Measurements from ENCODE around the gene PRAMEF20.
"Not testable (repeated sequence)": the region's sequence is repeated elsewhere in the genome, so short reads cannot be mapped to it uniquely, and the experiment has no call there.

Gene PRAMEF20

DNA sequence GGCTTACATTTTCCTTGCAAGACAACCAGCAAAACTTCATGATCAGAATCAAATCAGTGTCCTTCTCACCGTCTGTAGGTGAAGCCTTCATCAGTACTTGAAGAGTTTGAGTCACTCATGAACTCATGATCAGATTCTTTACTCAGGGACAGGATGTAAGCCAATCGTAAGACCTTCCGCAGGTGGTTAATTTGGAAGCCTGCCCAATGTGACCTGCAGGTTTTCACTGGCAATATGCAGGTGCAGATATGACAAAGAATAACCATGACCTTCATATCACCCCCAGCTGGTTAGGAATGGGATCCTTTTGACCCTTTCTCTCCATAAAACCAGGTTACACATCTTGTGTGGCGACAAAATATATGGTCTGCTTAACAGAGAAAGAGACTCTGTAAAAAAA is 2.4 kb upstream of the PRAMEF20 start:
- Histone ChIP-seq H3K4me1 (ENCODE audit: insufficient read depth, insufficient read length) (no peaks in the 10 kb centered on the region), H3K27me3 (ENCODE audit: insufficient read depth, insufficient read length) (no peaks in the 10 kb centered on the region), H3K36me3 (ENCODE audit: insufficient read depth, insufficient read length, low read length) (no peaks in the 10 kb centered on the region), H3K9me3 (ENCODE audit: insufficient read depth, low read length) (no peaks in the 10 kb centered on the region), H3K9ac (ENCODE audit: insufficient read length, low read depth) (no peak overlapping the region), H3K4me3 (ENCODE audit: insufficient read length, low read depth) (no peak overlapping the region)
- TF ChIP-seq YY1 (IDR thresholded peaks at IDR 0.05; ENCODE audit: insufficient read depth, insufficient read length) (no peak), ZNF274 (IDR thresholded peaks at IDR 0.05; ENCODE audit: low read depth, low read length) (no peak), SUZ12 (IDR thresholded peaks at IDR 0.05; ENCODE audit: extremely low read depth, insufficient read depth, insufficient read length) (no peak)
- no peak for DNase-seq (ENCODE audit: low read depth, low spot score)

DNA sequence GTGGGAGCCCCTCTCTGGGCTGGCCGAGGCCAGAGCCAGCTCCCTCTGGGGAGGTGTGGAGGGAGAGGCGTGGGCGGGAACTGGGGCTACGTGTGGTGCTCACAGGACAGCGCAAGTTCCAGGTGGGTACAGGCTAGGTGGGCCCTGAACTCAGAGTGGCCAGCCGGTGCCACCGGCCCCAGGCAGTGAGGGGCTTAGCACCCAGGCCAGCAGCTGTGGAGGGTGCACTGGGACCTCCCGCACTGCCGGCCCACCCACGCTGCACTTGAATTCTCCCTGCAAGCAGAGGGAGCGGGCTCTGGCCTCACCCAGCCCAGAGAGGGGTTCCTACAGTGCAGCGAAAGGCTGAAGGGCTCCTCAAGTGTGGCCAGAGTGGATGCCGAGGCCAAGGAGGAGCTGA is 20.2 kb downstream of the PRAMEF20 start:
- no peak for DNase-seq (ENCODE audit: low read depth, low spot score)
- H3K9ac ChIP-seq (ENCODE audit: insufficient read length, low read depth) = no peak overlapping the region
- H3K4me3 ChIP-seq (ENCODE audit: insufficient read length, low read depth) = no peak overlapping the region
- TF ChIP-seq YY1 (IDR thresholded peaks at IDR 0.05; ENCODE audit: insufficient read depth, insufficient read length) = no peak
- TF ChIP-seq ZNF274 (IDR thresholded peaks at IDR 0.05; ENCODE audit: low read depth, low read length) = no peak
- no peak for TF ChIP-seq SUZ12 (IDR thresholded peaks at IDR 0.05; ENCODE audit: extremely low read depth, insufficient read depth, insufficient read length)
- H3K36me3 ChIP-seq (ENCODE audit: insufficient read depth, insufficient read length, low read length) = no peaks in the 10 kb centered on the region
- no peaks in the 10 kb centered on the region for H3K27me3 ChIP-seq (ENCODE audit: insufficient read depth, insufficient read length)
- peaks cover 27% of the 10 kb centered on the region for H3K9me3 ChIP-seq (ENCODE audit: insufficient read depth, low read length)
- H3K4me1 ChIP-seq (ENCODE audit: insufficient read depth, insufficient read length) = no peaks in the 10 kb centered on the region

DNA sequence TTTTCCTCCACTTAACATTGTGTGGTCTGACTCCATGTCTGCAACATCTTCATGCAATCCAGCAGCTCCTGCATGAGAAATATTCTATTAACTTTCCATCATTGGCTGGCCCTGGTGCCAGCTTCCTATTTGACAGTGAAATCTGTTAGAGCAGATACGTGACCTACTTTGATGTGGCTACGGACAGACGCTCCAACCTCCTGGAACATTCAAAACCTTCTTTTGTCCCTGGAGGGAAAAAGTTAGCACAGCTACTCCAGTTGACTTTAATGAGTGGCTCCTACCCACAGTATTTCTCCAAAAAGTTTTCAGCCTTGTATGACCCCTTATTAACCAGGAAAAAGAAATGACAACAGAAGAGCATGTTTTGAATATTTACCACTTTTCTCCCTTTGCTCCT is 22.0 kb downstream of the PRAMEF20 start:
- Histone ChIP-seq H3K4me1 (ENCODE audit: insufficient read depth, insufficient read length) (no peaks in the 10 kb centered on the region), H3K27me3 (ENCODE audit: insufficient read depth, insufficient read length) (no peaks in the 10 kb centered on the region), H3K9ac (ENCODE audit: insufficient read length, low read depth) (no peak overlapping the region), H3K4me3 (ENCODE audit: insufficient read length, low read depth) (no peak overlapping the region), H3K36me3 (ENCODE audit: insufficient read depth, insufficient read length, low read length) (no peaks in the 10 kb centered on the region), H3K9me3 (ENCODE audit: insufficient read depth, low read length) (peaks cover 27% of the 10 kb centered on the region)
- TF ChIP-seq YY1 (IDR thresholded peaks at IDR 0.05; ENCODE audit: insufficient read depth, insufficient read length) (no peak), SUZ12 (IDR thresholded peaks at IDR 0.05; ENCODE audit: extremely low read depth, insufficient read depth, insufficient read length) (no peak), ZNF274 (IDR thresholded peaks at IDR 0.05; ENCODE audit: low read depth, low read length) (no peak)
- DNase-seq (ENCODE audit: low read depth, low spot score) = no peak

DNA sequence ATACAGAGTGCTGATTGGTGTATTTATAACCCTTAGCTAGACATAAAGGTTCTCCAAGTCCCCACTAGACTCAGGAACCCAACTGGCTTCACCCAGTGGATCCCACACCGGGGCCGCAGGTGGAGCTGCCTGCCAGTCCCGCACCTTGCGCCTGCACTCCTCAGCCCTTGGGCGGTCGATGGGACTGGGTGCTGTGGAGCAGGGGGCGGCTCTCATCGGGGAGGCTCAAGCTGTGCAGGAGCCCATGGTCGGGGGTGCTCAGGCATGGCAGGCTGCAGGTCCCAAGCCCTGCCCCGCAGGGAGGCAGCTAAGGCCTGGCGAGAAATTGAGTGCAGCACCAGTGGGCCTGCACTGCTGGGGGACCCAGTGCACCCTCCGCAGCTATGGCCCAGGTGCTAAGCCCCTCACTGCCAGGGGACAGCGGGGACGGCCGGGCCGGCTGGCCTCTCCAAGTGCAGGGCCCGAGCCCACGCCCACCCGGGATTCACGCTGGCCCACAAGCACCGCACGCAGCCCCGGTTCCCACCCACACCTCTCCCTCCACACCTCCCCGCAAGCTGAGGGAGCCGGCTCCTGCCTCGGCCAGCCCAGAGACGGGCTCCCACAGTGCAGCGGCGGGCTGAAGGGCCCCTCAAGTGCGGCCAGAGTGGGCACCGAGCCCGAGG is 23.6 kb downstream of the PRAMEF20 start:
- not testable (repeated sequence) for H3K4me3 ChIP-seq (ENCODE audit: insufficient read length, low read depth); DNase-seq (ENCODE audit: low read depth, low spot score); H3K4me1 ChIP-seq (ENCODE audit: insufficient read depth, insufficient read length); H3K27me3 ChIP-seq (ENCODE audit: insufficient read depth, insufficient read length); H3K36me3 ChIP-seq (ENCODE audit: insufficient read depth, insufficient read length, low read length); H3K9ac ChIP-seq (ENCODE audit: insufficient read length, low read depth)
- peaks cover 27% of the 10 kb centered on the region for H3K9me3 ChIP-seq (ENCODE audit: insufficient read depth, low read length)

DNA sequence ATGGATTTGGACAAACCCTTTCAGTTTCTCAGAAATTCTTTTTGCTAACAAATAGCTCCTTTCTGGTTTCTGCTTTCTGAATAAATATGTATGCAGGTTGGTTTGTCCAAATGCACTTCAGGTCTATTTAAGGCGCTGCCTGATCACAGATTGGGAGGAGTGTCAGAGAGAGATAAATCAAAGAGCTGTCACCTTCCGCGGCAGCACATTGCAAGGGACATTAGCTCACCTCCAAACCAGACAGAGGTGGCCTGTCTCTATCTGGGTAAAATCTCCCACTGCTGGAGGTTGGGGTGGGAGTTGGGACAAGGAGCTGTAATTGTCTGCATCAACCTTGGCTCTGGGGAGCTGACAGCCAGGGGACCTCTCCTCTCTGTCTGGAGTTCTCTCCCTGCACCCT is 25.2 kb downstream of the PRAMEF20 start:
- Histone ChIP-seq H3K9ac (ENCODE audit: insufficient read length, low read depth) (no peak overlapping the region), H3K9me3 (ENCODE audit: insufficient read depth, low read length) (peaks cover 20% of the 10 kb centered on the region), H3K36me3 (ENCODE audit: insufficient read depth, insufficient read length, low read length) (no peaks in the 10 kb centered on the region), H3K4me3 (ENCODE audit: insufficient read length, low read depth) (no peak overlapping the region), H3K4me1 (ENCODE audit: insufficient read depth, insufficient read length) (no peaks in the 10 kb centered on the region), H3K27me3 (ENCODE audit: insufficient read depth, insufficient read length) (no peaks in the 10 kb centered on the region)
- TF ChIP-seq ZNF274 (IDR thresholded peaks at IDR 0.05; ENCODE audit: low read depth, low read length) = no peak
- no peak for TF ChIP-seq SUZ12 (IDR thresholded peaks at IDR 0.05; ENCODE audit: extremely low read depth, insufficient read depth, insufficient read length)
- no peak for TF ChIP-seq YY1 (IDR thresholded peaks at IDR 0.05; ENCODE audit: insufficient read depth, insufficient read length)
- DNase-seq (ENCODE audit: low read depth, low spot score) = no peak

DNA sequence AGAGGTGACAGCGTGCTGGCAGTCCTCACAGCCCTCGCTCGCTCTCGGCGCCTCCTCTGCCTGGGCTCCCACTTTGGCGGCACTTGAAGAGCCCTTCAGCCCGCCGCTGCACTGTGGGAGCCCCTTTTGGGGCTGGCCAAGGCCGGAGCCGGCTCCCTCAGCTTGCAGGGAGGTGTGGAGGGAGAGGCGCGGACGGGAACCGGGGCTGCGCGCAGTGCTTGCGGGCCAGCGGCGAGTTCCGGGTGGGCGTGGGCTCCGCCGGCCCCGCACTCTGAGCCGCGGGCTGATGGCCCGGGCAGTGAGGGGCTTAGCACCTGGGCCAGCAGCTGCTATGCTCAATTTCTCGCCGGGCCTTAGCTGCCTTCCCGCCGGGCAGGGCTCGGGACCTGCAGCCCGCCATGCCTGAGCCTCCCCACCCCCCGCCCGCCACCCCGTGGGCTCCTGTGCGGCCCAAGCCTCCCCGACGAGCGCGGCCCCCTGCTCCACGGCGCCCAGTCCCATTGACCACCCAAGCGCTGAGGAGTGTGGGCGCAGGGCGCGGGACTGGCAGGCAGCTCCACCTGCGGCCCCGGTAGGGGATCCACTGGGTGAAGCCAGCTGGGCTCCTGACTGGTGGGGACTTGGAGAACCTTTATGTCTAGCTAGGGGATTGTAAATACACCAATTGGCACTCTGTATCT is 29.0 kb downstream of the PRAMEF20 start:
- H3K4me3 ChIP-seq (ENCODE audit: insufficient read length, low read depth); H3K27me3 ChIP-seq (ENCODE audit: insufficient read depth, insufficient read length); H3K9ac ChIP-seq (ENCODE audit: insufficient read length, low read depth); H3K4me1 ChIP-seq (ENCODE audit: insufficient read depth, insufficient read length); H3K9me3 ChIP-seq (ENCODE audit: insufficient read depth, low read length); DNase-seq (ENCODE audit: low read depth, low spot score); H3K36me3 ChIP-seq (ENCODE audit: insufficient read depth, insufficient read length, low read length): not testable (repeated sequence)

DNA sequence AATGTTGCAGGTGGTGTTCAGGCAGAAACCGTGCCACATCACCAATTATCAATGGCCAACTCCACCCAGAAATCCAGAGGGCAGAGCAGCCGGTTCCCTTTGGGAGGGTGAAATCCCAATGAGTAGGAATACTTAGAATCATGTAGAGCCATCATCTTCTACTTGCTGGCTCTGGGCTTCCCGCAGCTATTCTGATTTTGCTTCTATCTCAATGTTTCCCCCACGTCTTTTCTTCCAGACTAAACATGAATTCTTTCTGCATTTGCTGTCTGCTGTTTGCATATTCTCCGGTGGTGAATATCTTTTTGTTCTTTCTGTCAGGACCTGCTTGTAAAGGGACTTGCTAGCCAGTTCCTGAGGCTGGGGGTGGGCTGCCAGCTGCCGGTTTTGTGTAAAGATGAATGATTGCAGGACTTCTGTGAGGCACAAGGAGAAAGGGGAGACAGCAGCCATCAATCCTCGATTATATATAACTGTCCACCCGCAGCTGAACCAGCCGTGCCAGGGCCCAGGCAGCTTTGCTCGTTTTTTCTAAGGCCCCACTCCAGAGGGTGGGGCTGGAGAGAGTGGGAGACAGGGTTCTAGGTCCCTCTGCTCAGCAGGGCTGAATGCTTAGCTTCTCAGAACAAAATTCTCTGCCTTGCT is 33.2 kb downstream of the PRAMEF20 start:
- no peak overlapping the region for H3K4me3 ChIP-seq (ENCODE audit: insufficient read length, low read depth)
- H3K9ac ChIP-seq (ENCODE audit: insufficient read length, low read depth) = no peak overlapping the region
- H3K9me3 ChIP-seq (ENCODE audit: insufficient read depth, low read length) = no peaks in the 10 kb centered on the region
- no peaks in the 10 kb centered on the region for H3K36me3 ChIP-seq (ENCODE audit: insufficient read depth, insufficient read length, low read length)
- no peak for DNase-seq (ENCODE audit: low read depth, low spot score)
- no peak for TF ChIP-seq YY1 (IDR thresholded peaks at IDR 0.05; ENCODE audit: insufficient read depth, insufficient read length)
- no peak for TF ChIP-seq SUZ12 (IDR thresholded peaks at IDR 0.05; ENCODE audit: extremely low read depth, insufficient read depth, insufficient read length)
- TF ChIP-seq ZNF274 (IDR thresholded peaks at IDR 0.05; ENCODE audit: low read depth, low read length) = no peak
- H3K27me3 ChIP-seq (ENCODE audit: insufficient read depth, insufficient read length) = no peaks in the 10 kb centered on the region
- no peaks in the 10 kb centered on the region for H3K4me1 ChIP-seq (ENCODE audit: insufficient read depth, insufficient read length)

Measured in NT2/D1 (cell line).